Panc1 (cell line): ENCODE results near the gene DOCK4. TPM values are rescaled to one million over a fixed set of nuclear protein-coding genes. Genes with fewer than 3 reads are reported as not detected.

Experiments
- ATAC-seq: fragments of 200-7000 bp; cut with Tn5 transposase; 2 replicates; pipeline ENCODE4 v1.9.1; 2020; ENCODE audit warnings: mild to moderate bottlenecking, moderate library complexity
- BruUV-seq: library from RNA; stranded (reverse); fragments of 400-500 nt; replicated peaks from 2 replicates; lab custom pipeline; 2021; lab: Mats Ljungman, UMichigan
- CTCF ChIA-PET: fragments of 300-600 bp; sonication (Branson Sonifier 250); formaldehyde crosslinking; loops from one replicate; lab custom pipeline; 2022; ENCODE audit warnings: antibody characterized with exemption; lab: Charles Lee
- POLR2A ChIA-PET: fragments of 300-600 bp; sonication (Branson Sonifier 250); formaldehyde crosslinking; loops from one replicate; lab custom pipeline; 2022; ENCODE audit warnings: antibody characterized with exemption; lab: Charles Lee
- DNase-seq: peaks from one replicate; pipeline ENCODE4 v3.0.0-alpha.2; 2010; ENCODE audit warnings: low read depth, low spot score
- H3K27ac ChIP-seq: 2 replicates; pipeline ENCODE4 v1.5.1; 2011; ENCODE audit warnings: mild to moderate bottlenecking, low read length, inconsistent platforms
- H3K27me3 ChIP-seq: fragments of 200-500 bp; sonication (Bioruptor generic); 2 replicates; pipeline ENCODE4 v1.6.0; 2014; ENCODE audit warnings: low read length, inconsistent platforms; ENCODE audit not compliant: control insufficient read depth, insufficient read depth
- H3K36me3 ChIP-seq: fragments of 200-500 bp; sonication (Bioruptor generic); 2 replicates; pipeline ENCODE4 v1.5.1; 2014; ENCODE audit warnings: inconsistent platforms, mild to moderate bottlenecking, low read length, moderate library complexity; ENCODE audit not compliant: control insufficient read depth, insufficient read depth
- H3K4me1 ChIP-seq: 2 replicates; pipeline ENCODE4 v1.5.1; 2011; ENCODE audit warnings: inconsistent platforms, mild to moderate bottlenecking, low read length, moderate library complexity; ENCODE audit not compliant: control insufficient read depth, insufficient read depth
- H3K4me3 ChIP-seq, 2 experiments: 2 replicates each; pipeline ENCODE4 v1.5.1; 2011 to 2012; ENCODE audit warnings: low read depth in 2 of 2, low read length in 2 of 2, mild to moderate bottlenecking in 2 of 2, inconsistent platforms in 1 of 2, moderate library complexity in 1 of 2
- H3K9me3 ChIP-seq: fragments of 200-500 bp; sonication (Bioruptor generic); 2 replicates; pipeline ENCODE4 v1.5.1; 2014; ENCODE audit warnings: low read depth, mild to moderate bottlenecking, inconsistent platforms, low read length, moderate library complexity; ENCODE audit not compliant: control insufficient read depth, insufficient read depth
- POLR2AphosphoS5 ChIP-seq: IDR thresholded peaks from 2 replicates; pipeline ENCODE4 v1.6.1; 2012; ENCODE audit warnings: mild to moderate bottlenecking, low read depth, low read length, moderate library complexity
- SIN3A ChIP-seq: IDR thresholded peaks from 2 replicates; pipeline ENCODE4 v1.6.1; 2012; ENCODE audit warnings: low read depth, mild to moderate bottlenecking, low read length, moderate library complexity, borderline replicate concordance; ENCODE audit not compliant: insufficient read depth
- TCF7L2 ChIP-seq: IDR thresholded peaks from 2 replicates; pipeline ENCODE4 v1.6.1; 2011; ENCODE audit warnings: mild to moderate bottlenecking, low read depth, low read length, inconsistent platforms
- in situ Hi-C: cut with HindIII; loops from 2 replicates; pipeline ENCODE4 v1.10.0; 2016; ENCODE audit warnings: low sequenced_read_pairs, low pct_unique_long_range_greater_than_20kb
- intact Hi-C: fragments of 100-400 bp; cut with micrococcal nuclease; formaldehyde crosslinking; loops from one replicate; pipeline ENCODE4 v1.10.0; 2022; ENCODE audit not compliant: unreplicated experiment
- total RNA-seq: library from RNA; stranded (reverse); gene quantifications from one replicate; pipeline ENCODE4 v1.2.1, GENCODE V29; 2021; ENCODE audit not compliant: unreplicated experiment
- TF ChIP-seq, protein P1 (sequence below), 2 experiments: IDR thresholded peaks; 2 replicates each; pipeline ENCODE4 v1.6.1; 2011 to 2012; ENCODE audit warnings: low read depth in 2 of 2, control low read depth in 1 of 2, low read length in 1 of 2, mild to moderate bottlenecking in 1 of 2, moderate library complexity in 1 of 2; ENCODE audit not compliant: insufficient read depth in 1 of 2
- TF ChIP-seq, protein P2 (sequence below): fragments of 450-650 bp; IDR thresholded peaks from 2 replicates; pipeline ENCODE4 v1.5.1; 2017; ENCODE audit warnings: mild to moderate bottlenecking

The DOCK4 gene
- total RNA-seq, 1 experiment from 2014 or later = 10.8 TPM

DNA sequence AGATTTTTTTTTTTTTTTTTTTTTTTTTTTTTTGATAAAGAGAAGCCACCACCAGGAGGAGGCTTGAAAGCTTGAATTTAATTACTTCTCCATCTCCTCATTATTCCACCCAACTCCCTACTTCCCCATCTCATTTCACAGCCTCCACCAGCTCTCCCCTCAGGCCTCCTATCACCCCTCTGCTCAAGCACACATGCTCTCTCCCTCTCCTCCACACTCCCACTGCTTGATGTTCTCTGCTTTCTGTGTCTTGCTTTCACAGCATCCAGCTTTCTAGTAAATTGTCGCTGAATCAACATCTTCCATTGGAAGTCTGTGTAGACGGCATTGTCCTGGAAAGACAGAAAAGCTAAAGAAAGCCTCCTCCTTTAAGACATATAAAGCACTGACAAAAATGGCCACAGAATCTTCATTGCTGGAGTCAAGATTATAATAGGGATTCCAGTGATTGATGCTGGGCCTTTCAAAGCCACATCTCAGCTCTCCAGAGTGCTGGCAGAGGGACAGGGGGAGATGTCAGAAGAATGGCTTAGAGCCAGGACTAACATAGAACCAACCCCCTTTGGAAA, 58.3 kb downstream of the DOCK4 start:
- intact Hi-C loops (no loop called here), in situ Hi-C loops (no loop called here)
- no peaks in the 10 kb centered on the region for H3K27me3 ChIP-seq
- DNase-seq (no peak), ATAC-seq (no peak)
- H3K9me3 ChIP-seq = no peaks in the 10 kb centered on the region
- no TSS peak for BruUV-seq
- no peaks in the 10 kb centered on the region for H3K4me1 ChIP-seq
- no peaks in the 10 kb centered on the region for H3K36me3 ChIP-seq
- CTCF ChIA-PET = no interaction called here
- H3K4me3 ChIP-seq = no peak overlapping the region
- H3K27ac ChIP-seq = no peak overlapping the region
- POLR2A ChIA-PET = interaction anchor here (0.6 kb wide), 2 partner anchors 37 to 127 kb away, joined by 3 to 5 read pairs; no protein-coding TSS in a partner anchor
- no peak for TF ChIP-seq SIN3A
- TF ChIP-seq, protein P1, sequence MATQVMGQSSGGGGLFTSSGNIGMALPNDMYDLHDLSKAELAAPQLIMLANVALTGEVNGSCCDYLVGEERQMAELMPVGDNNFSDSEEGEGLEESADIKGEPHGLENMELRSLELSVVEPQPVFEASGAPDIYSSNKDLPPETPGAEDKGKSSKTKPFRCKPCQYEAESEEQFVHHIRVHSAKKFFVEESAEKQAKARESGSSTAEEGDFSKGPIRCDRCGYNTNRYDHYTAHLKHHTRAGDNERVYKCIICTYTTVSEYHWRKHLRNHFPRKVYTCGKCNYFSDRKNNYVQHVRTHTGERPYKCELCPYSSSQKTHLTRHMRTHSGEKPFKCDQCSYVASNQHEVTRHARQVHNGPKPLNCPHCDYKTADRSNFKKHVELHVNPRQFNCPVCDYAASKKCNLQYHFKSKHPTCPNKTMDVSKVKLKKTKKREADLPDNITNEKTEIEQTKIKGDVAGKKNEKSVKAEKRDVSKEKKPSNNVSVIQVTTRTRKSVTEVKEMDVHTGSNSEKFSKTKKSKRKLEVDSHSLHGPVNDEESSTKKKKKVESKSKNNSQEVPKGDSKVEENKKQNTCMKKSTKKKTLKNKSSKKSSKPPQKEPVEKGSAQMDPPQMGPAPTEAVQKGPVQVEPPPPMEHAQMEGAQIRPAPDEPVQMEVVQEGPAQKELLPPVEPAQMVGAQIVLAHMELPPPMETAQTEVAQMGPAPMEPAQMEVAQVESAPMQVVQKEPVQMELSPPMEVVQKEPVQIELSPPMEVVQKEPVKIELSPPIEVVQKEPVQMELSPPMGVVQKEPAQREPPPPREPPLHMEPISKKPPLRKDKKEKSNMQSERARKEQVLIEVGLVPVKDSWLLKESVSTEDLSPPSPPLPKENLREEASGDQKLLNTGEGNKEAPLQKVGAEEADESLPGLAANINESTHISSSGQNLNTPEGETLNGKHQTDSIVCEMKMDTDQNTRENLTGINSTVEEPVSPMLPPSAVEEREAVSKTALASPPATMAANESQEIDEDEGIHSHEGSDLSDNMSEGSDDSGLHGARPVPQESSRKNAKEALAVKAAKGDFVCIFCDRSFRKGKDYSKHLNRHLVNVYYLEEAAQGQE (IDR thresholded peaks at IDR 0.05; ENCODE audit: insufficient read depth in 1 of 2, low read depth in 2 of 2, low read length in 1 of 2) = no peak
- no peak for TF ChIP-seq TCF7L2
- no peak for TF ChIP-seq POLR2AphosphoS5
- TF ChIP-seq, protein P2, sequence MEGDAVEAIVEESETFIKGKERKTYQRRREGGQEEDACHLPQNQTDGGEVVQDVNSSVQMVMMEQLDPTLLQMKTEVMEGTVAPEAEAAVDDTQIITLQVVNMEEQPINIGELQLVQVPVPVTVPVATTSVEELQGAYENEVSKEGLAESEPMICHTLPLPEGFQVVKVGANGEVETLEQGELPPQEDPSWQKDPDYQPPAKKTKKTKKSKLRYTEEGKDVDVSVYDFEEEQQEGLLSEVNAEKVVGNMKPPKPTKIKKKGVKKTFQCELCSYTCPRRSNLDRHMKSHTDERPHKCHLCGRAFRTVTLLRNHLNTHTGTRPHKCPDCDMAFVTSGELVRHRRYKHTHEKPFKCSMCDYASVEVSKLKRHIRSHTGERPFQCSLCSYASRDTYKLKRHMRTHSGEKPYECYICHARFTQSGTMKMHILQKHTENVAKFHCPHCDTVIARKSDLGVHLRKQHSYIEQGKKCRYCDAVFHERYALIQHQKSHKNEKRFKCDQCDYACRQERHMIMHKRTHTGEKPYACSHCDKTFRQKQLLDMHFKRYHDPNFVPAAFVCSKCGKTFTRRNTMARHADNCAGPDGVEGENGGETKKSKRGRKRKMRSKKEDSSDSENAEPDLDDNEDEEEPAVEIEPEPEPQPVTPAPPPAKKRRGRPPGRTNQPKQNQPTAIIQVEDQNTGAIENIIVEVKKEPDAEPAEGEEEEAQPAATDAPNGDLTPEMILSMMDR = no peak

DNA sequence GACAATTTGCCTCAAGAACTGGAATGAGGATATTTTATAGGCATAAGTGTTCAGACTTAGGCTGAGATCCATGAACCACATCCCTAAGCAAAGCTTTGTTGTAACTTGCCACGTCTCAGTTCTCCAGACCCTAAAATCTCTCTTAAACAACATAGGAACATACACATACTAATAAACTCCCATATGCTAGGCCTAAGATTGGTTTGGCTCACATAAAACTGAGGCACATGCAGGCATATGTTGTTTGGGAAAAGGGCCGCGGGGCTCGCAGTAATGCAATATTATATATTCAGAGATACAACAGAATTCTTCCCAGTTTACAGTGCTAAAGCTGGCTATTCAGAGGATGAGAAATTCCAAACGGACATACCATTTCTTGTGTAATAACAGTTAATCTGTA, 61.0 kb downstream of the DOCK4 start:
- TF ChIP-seq TCF7L2 (no peak), SIN3A (no peak), POLR2AphosphoS5 (no peak)
- TF ChIP-seq, protein P1 (IDR thresholded peaks at IDR 0.05; ENCODE audit: insufficient read depth in 1 of 2, low read depth in 2 of 2, low read length in 1 of 2) = no peak
- TF ChIP-seq, protein P2 = no peak
- H3K36me3 ChIP-seq = no peaks in the 10 kb centered on the region
- POLR2A ChIA-PET = no interaction called here
- in situ Hi-C loops (no loop called here), intact Hi-C loops (no loop called here)
- BruUV-seq = no TSS peak
- no peak for ATAC-seq
- DNase-seq = no peak
- H3K27me3 ChIP-seq = no peaks in the 10 kb centered on the region
- CTCF ChIA-PET = no interaction called here
- no peak overlapping the region for H3K4me3 ChIP-seq
- H3K27ac ChIP-seq = no peak overlapping the region
- H3K4me1 ChIP-seq = no peaks in the 10 kb centered on the region
- no peaks in the 10 kb centered on the region for H3K9me3 ChIP-seq
